Germinal center (tissue), 1 donor: Measurements from ENCODE around the gene SDSL.

Source experiments
- DNase-seq: peaks from one replicate; pipeline ENCODE4 v3.0.0; 2012; ENCODE audit warnings: mixed read lengths, low spot score

The SDSL gene, protein sequence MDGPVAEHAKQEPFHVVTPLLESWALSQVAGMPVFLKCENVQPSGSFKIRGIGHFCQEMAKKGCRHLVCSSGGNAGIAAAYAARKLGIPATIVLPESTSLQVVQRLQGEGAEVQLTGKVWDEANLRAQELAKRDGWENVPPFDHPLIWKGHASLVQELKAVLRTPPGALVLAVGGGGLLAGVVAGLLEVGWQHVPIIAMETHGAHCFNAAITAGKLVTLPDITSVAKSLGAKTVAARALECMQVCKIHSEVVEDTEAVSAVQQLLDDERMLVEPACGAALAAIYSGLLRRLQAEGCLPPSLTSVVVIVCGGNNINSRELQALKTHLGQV

DNA sequence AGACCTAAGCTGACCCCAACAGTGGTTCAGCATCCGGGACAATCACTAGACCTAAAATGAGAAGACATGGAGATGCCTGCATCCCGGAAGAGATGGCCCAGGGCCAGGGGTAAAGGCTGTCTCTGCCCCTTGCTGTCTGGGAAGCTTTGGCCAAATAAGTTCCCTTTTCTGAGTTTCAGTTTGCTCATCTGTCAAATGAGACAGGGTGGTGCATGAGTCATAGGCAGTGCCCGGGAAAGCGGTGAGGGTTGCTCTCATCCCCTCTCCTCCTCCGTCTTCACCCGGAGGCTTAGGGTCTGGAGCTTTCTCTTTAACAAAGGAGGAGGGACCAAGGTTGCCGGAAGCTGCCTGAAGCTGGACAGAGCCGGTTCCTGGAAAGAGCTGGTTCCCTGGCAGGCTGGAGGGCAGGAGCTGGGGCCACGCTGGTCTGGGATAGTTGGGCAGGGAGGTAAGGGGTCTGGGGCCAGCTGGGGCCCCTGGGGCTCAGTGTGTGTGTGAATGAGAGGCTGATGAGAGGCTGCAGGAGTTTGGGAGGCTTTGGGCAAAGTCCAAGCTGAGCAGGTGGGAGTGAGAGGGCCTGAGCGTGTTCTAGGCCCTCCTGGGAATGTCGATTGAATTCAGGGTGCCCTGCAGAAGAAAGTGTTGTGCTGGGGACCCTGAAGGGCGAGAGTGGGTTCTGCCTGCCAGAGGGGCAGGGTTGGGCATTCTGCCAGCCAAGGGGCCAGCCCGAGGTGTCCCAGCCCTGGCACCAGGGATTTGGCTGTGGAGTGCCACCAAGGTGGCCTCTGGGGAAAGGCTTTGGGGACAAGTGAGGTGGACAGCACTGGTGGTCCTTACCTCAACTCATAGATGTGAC is at the start of gene SDSL:
Gene SDSL (plus strand): TSS at position 351 of the 856 bp plus-strand sequence. CDS start 5,603 bp downstream, outside the sequence.
- DNase-seq = peak; percentile 56

DNA sequence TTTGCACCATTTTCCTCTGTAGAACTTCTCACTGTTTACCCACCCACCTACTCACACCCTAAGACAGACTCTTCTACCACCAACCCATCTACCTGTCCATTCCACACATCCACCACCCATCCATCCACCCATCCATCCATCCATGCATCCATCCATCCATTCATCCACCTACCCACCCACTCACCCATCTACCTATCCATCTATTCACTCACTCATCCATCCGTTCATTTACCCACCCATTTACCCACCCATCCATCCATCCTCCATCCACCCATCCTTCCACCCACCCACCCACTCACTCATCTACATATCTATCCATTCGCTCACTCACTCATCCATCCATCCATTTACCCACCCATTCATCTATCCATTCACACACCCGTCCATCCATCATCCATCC is 48.7 kb upstream of the SDSL start:
- no peak for DNase-seq

DNA sequence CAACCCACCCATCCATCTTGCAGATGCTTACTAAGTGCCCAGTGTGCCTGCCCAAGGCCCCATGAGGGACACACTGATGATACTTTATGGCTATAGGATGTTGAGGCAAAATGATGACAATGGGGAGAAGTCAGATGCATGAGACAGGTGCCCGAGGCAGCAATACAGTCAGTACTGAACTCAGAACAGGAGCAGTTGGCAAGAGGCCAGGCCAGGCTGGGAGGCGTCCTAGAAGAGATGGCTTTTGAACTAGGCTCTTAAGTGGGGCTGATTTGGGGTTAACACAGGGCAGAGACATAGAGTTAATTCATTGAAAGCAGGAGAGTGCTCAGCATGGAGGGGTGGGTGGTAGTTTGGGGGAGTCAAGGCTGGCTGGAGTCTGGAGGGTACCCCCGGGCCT is 48.2 kb upstream of the SDSL start:
- DNase-seq = no peak

DNA sequence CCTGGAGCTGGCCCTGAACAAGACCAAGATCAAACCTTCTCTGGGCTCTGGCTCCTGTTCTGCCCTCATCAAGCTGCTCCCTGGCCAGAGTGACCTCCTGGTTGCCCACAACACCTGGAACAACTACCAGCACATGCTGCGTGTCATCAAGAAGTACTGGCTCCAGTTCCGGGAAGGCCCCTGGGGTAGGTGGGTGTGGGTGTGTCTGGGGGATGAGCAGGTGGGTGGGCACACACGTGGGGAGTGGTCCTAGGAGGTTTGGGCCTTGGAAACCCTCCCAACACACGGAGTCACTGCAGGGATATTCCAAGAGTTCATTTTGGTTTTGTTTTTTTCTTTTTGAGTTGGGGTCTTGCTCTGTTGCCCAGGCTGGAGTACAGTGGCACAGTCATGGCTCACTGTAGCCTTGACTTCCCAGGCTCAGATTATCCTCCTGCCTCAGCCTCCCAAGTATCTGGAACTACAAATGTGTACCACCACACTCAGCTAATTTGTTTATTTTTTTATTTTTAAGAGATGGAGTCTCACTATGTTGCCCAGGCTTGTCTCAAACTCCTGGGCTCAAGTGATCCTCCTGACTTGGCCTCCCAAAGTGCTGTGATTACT is 47.3 kb upstream of the SDSL start:
- DNase-seq = no peak

DNA sequence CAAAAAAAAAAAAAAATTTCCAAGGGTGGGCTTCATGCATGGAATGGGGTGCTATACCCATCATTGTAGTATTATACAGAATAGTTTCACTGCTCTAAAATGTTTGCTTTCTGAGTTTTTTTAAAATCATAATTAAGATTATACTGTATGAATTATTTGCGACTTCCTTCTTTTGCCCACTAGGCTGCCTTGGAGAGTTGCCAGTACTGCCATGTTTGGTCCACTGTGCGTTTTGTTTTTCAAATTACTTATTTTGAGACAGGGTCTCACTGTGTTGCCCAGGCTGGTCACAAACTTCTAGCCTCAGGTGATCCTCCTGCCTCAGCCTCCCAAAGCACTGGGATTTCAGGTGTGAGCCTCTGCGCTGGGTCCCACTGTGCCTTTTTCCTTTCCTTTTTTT is 43.9 kb upstream of the SDSL start:
- DNase-seq = no peak

DNA sequence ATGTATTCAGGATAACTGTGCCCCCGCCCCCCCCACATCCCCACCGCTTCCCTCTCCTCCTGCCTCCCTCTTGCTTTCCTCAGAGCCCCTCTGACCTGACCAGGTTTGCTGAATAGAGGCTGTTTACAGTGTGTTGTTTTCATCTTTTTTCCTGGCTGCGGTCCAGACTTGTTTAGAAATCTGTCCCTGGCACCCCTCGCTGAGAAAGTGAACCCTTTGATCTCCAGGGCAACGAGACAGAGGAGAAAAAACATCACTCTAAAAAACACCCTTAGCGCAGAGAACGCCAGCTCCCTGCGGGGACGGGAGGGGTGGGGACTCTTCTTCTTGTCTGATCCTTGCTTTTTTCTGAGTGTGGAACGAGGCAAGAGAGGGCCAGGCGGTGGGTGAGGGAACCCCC is 41.0 kb upstream of the SDSL start:
- DNase-seq = no peak

DNA sequence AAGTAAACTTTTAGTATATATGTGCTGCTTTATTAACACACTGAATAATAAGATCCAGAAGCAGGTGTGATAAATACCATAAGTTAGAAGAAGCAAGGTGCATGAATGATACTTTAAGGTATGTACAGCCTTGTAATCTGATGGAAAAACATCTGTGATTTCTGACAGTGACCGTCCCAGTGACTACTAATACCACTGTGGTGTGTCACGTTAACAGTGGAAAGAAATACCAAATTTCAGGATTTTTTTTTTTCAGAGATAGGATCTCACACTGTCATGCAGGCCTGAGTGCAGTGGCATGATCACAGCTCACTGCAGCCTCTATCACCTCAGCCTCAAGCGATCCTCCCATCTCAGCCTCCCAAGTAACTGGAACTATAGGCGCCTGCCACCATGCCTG is 40.0 kb upstream of the SDSL start:
- no peak for DNase-seq

DNA sequence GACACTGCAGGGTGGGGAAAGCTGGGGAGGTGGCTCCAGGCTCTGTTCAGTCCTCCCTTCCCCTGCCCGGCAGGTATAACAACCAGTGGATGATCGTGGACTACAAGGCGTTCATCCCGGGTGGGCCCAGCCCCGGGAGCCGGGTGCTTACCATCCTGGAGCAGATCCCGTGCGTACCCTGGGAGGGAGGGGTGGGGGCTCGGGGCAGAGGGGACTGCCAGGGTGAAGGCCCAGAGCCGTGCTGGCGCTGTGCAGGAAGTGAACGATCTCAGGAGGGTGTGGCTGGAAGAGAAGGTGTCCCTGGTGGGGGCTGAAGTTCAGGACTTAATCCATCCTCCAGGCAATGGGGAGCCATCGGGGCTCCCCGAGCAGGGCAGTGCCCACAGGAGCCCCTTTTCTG is 37.4 kb upstream of the SDSL start:
- no peak for DNase-seq

DNA sequence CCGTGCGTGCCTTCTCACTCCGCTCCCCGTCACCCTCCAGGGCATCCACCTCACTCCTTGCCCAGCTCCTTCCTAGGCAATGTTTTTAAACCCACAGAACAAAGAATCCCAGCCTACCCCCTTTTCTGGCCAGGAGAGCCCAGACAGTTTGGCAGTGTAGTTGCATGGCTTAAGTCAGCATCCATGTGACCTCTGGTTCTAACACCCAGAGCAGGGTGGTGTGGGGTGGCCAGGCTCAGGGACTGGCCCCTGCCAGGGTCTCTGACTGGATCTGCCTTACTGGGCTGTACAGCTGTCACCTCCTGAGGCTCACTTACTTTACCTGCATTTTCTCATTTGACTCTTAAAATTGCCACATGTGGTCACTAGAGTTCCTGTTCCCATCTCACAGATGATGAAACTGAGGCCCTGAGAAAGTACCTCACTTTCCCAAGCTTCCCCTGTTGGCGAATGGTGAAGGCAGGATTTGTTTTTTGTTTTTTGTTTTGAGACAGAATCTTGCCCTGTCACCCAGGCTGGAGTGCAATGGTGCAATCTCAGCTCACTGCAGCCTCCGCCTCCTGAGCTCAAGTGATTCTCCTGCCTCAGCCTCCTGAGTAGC is 36.8 kb upstream of the SDSL start:
- DNase-seq = no peak

DNA sequence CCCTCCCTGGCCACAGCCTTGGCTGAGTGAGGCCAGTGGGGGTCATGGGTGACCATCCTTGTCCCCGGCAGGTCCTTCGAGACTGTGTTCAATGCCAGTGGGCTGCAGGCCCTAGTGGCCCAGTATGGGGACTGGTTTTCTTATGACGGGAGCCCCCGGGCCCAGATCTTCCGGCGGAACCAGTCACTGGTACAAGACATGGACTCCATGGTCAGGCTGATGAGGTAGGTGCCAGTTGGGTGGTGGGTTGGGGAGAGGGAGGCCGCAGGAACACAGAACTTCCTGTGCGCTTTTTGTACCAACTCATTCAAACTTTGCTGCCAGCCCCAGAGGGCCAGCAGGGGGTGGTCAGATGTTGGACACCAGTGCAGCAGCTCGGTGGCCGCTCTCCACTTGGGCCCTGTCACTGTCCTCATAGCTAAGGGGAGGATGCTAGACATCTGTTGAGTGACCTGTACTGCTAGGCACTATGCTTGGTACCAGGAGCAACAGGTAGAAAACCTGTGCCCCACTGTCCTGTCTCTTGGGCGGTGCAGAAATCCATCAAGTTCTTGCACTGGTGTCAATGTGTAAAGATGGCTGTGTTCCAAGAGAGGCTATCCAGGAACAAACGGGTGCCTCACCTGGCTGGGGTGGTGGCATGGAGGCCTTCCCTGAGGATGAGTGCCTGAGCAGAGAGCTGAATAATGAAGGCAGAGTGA is 35.2 kb upstream of the SDSL start:
- no peak for DNase-seq

DNA sequence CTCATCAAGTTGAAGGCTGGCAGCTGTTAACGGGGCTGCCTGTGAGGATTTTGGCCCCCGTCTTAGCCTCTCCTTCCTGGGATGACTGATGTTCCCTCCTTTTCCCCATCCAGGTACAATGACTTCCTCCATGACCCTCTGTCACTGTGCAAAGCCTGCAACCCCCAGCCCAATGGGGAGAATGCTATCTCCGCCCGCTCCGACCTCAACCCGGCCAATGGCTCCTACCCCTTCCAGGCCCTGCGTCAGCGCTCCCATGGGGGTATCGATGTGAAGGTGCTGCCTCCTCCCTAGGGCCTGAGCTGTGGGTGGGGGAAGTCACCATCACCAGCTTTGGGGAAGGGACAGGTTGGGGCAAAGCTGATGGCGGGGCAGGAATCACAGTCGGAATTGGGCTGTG is 34.5 kb upstream of the SDSL start:
- no peak for DNase-seq

DNA sequence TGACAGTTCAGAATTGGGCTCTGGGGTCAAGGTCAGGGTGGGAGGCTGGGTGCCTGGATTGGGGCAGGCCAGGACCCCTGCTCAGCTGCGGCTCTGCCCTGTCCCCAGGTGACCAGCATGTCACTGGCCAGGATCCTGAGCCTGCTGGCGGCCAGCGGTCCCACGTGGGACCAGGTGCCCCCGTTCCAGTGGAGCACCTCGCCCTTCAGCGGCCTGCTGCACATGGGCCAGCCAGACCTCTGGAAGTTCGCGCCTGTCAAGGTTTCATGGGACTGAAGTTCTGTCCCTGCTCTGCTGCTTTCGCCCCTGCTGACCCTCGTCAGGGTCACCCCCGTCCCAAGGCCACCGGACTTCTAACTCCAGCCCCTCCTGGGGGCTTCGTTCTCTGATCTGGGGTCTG is 33.8 kb upstream of the SDSL start:
- no peak for DNase-seq

DNA sequence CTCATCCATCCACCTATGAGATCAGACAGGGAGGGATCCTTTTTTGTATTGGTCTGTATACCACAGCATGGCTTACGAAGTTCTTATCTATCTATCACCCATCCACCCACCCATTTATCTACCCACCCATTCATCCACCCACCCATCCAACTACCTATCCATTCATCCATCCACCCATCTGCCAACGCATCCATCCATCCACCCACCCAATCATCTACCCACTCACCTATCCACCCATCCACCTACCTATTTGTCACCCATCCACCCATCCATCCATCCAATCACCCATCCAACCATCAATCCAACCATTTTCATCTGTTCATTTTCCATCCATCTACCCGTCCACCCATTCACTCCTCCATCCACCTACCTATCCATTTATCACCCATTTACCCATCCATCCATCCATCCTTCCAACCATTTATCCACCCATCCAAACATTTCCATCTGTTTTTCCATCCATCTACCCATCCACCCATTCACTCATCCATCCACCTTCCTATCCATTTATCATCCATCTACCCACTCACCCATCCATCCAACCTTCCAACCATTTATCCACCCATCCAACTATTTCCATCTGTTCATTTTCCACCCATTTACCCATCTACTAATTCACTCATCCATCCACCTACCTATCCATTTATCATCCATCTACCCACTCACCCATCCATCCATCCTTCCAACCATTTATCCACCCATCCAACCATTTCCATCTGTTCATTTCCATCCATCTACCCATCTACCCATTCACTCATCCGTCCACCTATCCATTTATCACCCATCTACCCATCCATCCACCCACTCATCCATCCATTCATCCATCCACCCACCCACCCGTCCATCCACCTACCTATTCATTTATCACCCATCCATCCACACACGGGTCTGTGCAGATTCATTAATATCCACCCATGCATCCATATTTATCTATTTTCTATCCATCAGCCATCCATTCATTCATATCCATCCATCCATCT is 31.8 kb upstream of the SDSL start:
- DNase-seq = no peak

DNA sequence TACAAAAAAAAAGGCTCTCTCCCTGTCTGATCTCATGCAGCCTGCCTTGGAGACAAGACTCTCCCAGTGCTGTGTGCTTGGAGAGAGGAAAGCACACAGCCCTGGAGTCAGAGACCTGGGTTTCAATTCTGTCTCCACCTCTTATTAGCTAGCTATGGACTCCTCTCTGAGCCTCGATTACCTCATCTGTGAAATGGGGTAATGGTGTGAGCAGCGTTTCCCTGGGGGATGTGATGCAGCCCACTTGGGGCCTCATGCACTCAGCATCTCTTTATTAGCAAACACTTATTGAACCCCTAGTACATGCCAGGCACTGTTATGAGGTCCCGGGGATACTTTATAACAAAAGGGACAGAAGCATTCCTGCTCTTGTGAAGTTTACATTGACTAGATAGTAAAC is 31.0 kb upstream of the SDSL start:
- DNase-seq = no peak

DNA sequence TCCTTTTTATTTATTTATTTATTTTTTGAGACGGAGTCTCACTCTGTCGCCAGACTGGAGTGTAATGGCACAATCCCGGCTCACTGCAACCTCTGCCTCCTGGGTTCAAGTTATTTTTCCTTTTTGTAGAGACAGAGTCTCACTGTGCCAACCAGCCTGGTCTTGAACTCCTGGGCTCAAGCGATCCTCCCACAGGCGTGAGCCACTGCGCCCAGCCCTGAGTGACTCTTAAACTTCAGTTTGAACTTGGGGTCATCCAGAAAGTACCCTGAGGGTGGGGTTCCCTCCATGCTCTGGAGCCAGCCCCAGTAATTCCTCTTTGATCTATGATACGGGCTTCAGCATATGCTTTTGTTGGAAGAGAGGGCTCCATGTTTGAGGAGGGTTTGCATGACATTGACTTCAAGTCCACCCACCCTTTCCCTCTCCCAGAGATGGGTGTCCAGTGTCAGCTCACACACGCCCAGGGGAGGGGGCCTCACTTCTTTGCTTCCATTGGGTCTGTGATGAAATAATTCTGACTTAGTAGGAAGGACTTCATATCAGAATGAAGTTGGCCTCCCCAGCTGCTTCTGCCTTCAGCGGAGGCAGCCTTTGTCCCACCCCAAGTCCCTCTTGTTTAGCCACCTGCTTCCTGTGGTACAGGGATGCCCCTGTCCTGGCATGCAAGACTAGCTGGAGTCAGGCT is 30.4 kb upstream of the SDSL start:
- no peak for DNase-seq

DNA sequence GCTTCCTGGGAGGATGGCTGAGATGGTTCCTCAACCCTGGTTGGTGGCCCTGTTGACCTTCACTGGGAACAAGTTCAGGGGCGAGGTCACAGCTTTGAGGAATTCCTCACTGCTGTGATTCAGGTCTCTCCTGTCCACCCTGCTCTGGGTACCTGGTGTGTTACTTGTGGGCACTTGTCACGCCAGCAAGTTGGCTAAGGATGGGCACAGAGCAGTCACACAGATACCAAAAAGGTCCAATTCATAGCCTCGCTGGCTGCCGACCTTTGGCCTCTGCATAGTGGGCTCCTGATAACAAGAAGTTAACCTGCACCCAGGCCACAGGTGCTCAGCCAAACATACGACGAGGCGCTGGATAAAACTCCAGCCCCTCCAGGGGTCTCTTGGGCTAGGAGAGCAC is 29.7 kb upstream of the SDSL start:
- DNase-seq = no peak

DNA sequence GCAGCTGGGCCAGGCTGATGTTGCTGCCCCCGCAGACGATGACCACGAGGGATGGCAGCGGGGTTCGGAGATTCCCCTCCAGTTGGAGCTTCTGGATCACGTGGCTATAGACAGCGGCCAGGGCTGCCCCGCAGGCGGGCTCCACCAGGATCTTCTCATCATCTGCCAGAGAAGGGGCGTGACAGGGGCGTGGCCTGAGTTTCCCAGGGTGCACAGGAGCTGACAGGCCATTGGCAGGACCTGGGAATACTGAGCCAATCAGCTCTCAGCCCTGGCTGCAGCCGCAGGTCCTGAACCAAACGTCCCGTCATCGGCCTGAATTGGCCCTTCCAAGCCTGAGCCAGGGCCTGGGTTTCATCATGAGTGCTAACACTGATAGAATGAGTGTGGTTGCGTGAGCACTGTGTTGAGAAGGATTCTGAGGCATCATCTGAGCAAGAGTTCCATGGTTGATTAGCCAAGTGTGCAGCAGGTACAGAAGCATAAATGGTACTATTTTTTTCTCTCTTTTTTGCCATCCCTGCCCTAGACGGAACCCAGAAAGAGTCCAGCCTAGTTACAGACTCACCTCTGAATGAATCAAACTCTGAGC is 29.1 kb upstream of the SDSL start:
- DNase-seq = no peak

DNA sequence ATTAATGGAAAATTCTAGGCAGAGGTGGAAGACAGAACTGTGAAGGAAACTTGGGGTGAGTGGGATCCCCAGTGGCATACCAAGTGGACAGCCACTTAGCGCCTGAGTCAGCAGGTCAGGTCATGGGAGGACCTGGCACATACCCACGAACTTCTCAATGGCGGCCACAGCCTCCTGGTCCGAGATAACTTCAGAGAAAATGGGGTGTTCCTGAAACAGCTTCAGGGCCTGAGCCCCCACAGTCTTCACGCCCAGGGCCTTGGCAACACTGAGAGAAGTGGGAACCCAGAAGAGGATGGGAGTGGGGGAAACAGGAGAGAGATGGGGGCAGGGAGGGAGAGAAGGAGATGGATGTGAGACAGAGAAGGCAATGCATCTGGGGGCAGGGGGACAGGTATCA is 28.4 kb upstream of the SDSL start:
- DNase-seq = no peak

DNA sequence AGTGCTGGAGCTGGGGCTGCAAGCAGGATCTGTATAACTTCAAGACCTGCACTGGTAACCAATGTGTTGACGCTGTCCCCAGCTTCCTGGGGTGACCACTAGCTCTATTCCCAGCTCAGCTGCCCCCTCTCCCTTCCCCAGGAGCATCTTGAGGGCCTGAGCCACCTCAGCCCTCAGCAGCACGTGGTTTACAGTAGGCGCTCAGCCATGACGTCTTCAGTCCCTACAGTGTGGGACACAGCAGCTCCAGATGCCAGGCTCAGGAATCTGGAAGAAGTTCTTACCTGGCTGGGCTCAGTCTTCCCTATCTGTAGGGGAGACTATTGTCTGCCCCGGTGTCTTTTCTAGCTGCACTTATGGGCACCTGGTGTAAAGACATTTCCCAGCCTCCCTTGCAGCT is 27.1 kb upstream of the SDSL start:
- no peak for DNase-seq

DNA sequence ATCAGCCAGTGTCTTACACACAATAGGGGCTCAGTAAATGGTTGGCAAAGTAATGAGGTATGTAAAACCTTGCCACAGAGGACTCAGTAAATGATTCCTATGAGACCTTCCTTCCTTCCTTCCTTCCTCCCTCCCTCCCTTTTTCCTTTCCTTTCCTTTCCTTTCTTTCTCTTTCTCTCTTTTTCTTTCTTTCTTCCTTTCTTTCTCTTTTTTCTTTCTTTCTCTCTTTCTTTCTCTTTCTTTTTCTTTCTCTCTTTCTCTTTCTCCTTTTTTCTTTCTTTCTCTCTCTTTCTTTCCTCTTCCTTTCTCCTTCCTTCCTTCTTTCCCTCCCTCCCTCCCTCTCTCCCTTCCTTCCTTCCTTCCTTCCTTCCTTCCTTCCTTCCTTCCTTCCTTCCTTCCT is 26.0 kb upstream of the SDSL start:
- DNase-seq = no peak
